ENCODE results near the gene TCAIM. TPM values are rescaled to one million over a fixed set of nuclear protein-coding genes. Genes with fewer than 3 reads are reported as not detected.

The TCAIM gene
- total RNA-seq, 1 experiment from 2014 or later, result 23.8 TPM

- no CpG with 5 or more reads among the region's 2 CpGs for WGBS (ENCODE audit: extremely low coverage, insufficient read length, low lambda C conversion rate)
- H2BK15ac ChIP-seq (ENCODE audit: low read depth, low read length), result no peak overlapping the region
- Mint-ChIP-seq H3K4me1 (peaks cover 4 to 5% of the 10 kb centered on the region in 2 experiments), H3K27me3 (ENCODE audit: low read depth) (peaks cover 3% of the 10 kb centered on the region), H3K27ac (no peak overlapping the region; a peak in 1 of 7 replicates), H3K9me3 (no peaks in the 10 kb centered on the region), H3K4me3 (no peak overlapping the region), H3K36me3 (ENCODE audit: insufficient read depth in 1 of 3, low read depth in 3 of 3) (no peaks in the 10 kb centered on the region)
- H3K79me1 ChIP-seq (ENCODE audit: insufficient read depth, low read depth, low read length, poor library complexity, severe bottlenecking), result no peaks in the 10 kb centered on the region
- no peaks in the 10 kb centered on the region for H4K20me1 ChIP-seq (ENCODE audit: control insufficient read depth, insufficient read depth, insufficient read length)
- no peak for DNase-seq
- no peak overlapping the region for H2BK20ac ChIP-seq (ENCODE audit: low read depth, low read length, poor library complexity, severe bottlenecking)
- no peak overlapping the region for H3K27ac ChIP-seq (ENCODE audit: insufficient read length, low read depth, low read length)
- H3K23me2 ChIP-seq (ENCODE audit: insufficient read length, low read depth, low read length, poor library complexity, severe bottlenecking), result no peaks in the 10 kb centered on the region
- no peak overlapping the region for H3K23ac ChIP-seq (ENCODE audit: insufficient read length, low read depth, low read length)
- no peaks in the 10 kb centered on the region for H3K9me3 ChIP-seq (ENCODE audit: control insufficient read depth, low read depth, low read length)
- H2BK5ac ChIP-seq (ENCODE audit: insufficient read length, low read length), result no peak overlapping the region
- H3K18ac ChIP-seq (ENCODE audit: insufficient read length, low read depth, low read length), result no peak overlapping the region
- TF ChIP-seq CTCF (conservative IDR thresholded peaks at IDR 0.05), result no peak
- no peaks in the 10 kb centered on the region for H3K27me3 ChIP-seq (ENCODE audit: insufficient read depth, low read length)
- no peak overlapping the region for H2AK5ac ChIP-seq (ENCODE audit: insufficient read length, low read length)
- H3K4ac ChIP-seq (ENCODE audit: low read depth, low read length), result no peak overlapping the region
- no peak overlapping the region for H2AFZ ChIP-seq (ENCODE audit: low read length)
- no peak overlapping the region for H3T11ph ChIP-seq (ENCODE audit: low read length)
- H3K56ac ChIP-seq (ENCODE audit: insufficient read length, low read depth, low read length), result no peak overlapping the region
- no peak overlapping the region for H4K5ac ChIP-seq (ENCODE audit: insufficient read length, low read depth, low read length)
- no peaks in the 10 kb centered on the region for H3K79me2 ChIP-seq (ENCODE audit: insufficient read depth, low read length)
- no peak overlapping the region for H2BK120ac ChIP-seq (ENCODE audit: low read depth, low read length, poor library complexity, severe bottlenecking)
- no peaks in the 10 kb centered on the region for H3K4me1 ChIP-seq (ENCODE audit: insufficient read depth, low read length)
- H3K14ac ChIP-seq (ENCODE audit: insufficient read depth, low read length), result no peak overlapping the region
- H4K91ac ChIP-seq (ENCODE audit: insufficient read length, low read depth, low read length), result no peak overlapping the region
- H3K4me2 ChIP-seq (ENCODE audit: insufficient read depth, insufficient read length, low read length), result no peak overlapping the region
- H3K9ac ChIP-seq (ENCODE audit: extremely low read depth, insufficient read length, low read length), result no peak overlapping the region
- H2BK12ac ChIP-seq (ENCODE audit: insufficient read length, low read depth, low read length), result no peak overlapping the region
- H4K8ac ChIP-seq (replicated peaks; ENCODE audit: insufficient read length, low read depth, low read length), result no peak overlapping the region
Measured at GRCh38 chr3:44330444-44330843, 8.1 kb upstream of the TCAIM start.

Data from H9 (cell line).